IMR-90 (cell line): Measurements from ENCODE around the gene VPS13C. TPM values are rescaled to one million over a fixed set of nuclear protein-coding genes. Genes with fewer than 3 reads are reported as not detected.

Source experiments
- ATAC-seq: fragments of 200-7000 bp; cut with Tn5 transposase; 2 replicates; pipeline ENCODE4 v1.9.1; 2020; ENCODE audit warnings: low read depth, mild to moderate bottlenecking, moderate library complexity
- BruUV-seq: library from RNA; stranded (reverse); fragments of 400-500 nt; replicated peaks from 2 replicates; lab custom pipeline; 2021; lab: Mats Ljungman, UMichigan
- CTCF ChIA-PET: fragments of 300-600 bp; formaldehyde crosslinking; extraction: SDS; loops from one replicate; lab custom pipeline; 2021; ENCODE audit warnings: antibody characterized with exemption; lab: Yijun Ruan, JAX
- POLR2A ChIA-PET: fragments of 300-600 bp; sonication (Branson Sonifier 250); formaldehyde crosslinking; loops from one replicate; lab custom pipeline; 2022; ENCODE audit warnings: antibody characterized with exemption; ENCODE audit not compliant: unreplicated experiment; lab: Charles Lee
- DNase-seq: peaks from one replicate; pipeline ENCODE4 v3.0.0; 2013
- H2AFZ ChIP-seq: replicated peaks from 2 replicates; pipeline ENCODE3; 2013; ENCODE audit warnings: low read length, mild to moderate bottlenecking; ENCODE audit not compliant: poor library complexity
- H2AK5ac ChIP-seq: 2 replicates; pipeline ENCODE4 v1.6.1; 2013; ENCODE audit warnings: low read depth, low read length, inconsistent platforms
- H2AK9ac ChIP-seq: replicated peaks from 2 replicates; pipeline ENCODE3; 2013; ENCODE audit warnings: mild to moderate bottlenecking, low read depth, low read length, moderate library complexity; ENCODE audit not compliant: poor library complexity
- H2BK120ac ChIP-seq: 2 replicates; pipeline ENCODE4 v1.6.1; 2013; ENCODE audit warnings: low read depth, low read length, inconsistent platforms
- H2BK15ac ChIP-seq: 3 replicates; pipeline ENCODE4 v1.6.1; 2013; ENCODE audit warnings: low read depth, low read length, inconsistent platforms
- H2BK20ac ChIP-seq: 2 replicates; pipeline ENCODE4 v1.6.1; 2013; ENCODE audit warnings: low read depth, mild to moderate bottlenecking, inconsistent platforms, low read length, moderate library complexity
- H2BK5ac ChIP-seq: 2 replicates; pipeline ENCODE4 v1.6.1; 2013; ENCODE audit warnings: mild to moderate bottlenecking, low read depth, low read length, inconsistent platforms; ENCODE audit not compliant: poor library complexity, severe bottlenecking
- H3K14ac ChIP-seq: replicated peaks from 2 replicates; pipeline ENCODE4 v1.6.1; 2013; ENCODE audit warnings: low read depth, low read length, inconsistent platforms
- H3K18ac ChIP-seq: 2 replicates; pipeline ENCODE4 v1.6.1; 2013; ENCODE audit warnings: low read depth, low read length, control low read depth
- H3K23ac ChIP-seq: 2 replicates; pipeline ENCODE4 v1.6.1; 2013; ENCODE audit warnings: low read depth, low read length, inconsistent platforms
- H3K27ac ChIP-seq: 2 replicates; pipeline ENCODE4 v1.5.1; 2013; ENCODE audit warnings: mild to moderate bottlenecking, control low read depth, low read length; ENCODE audit not compliant: insufficient read depth
- H3K27me3 ChIP-seq: 2 replicates; pipeline ENCODE4 v1.6.1; 2013; ENCODE audit warnings: low read length; ENCODE audit not compliant: control insufficient read depth, insufficient read depth
- H3K36me3 ChIP-seq: 2 replicates; pipeline ENCODE4 v1.6.1; 2013; ENCODE audit warnings: low read length, mixed read lengths; ENCODE audit not compliant: control insufficient read depth, insufficient read depth
- H3K4ac ChIP-seq: 2 replicates; pipeline ENCODE4 v1.6.1; 2013; ENCODE audit warnings: low read depth, low read length, inconsistent platforms
- H3K4me1 ChIP-seq: 2 replicates; pipeline ENCODE4 v1.6.1; 2013; ENCODE audit warnings: low read length, mixed read lengths; ENCODE audit not compliant: control insufficient read depth, insufficient read depth
- H3K4me2 ChIP-seq: 2 replicates; pipeline ENCODE4 v1.6.1; 2013; ENCODE audit warnings: low read depth, mild to moderate bottlenecking, control low read depth, low read length, moderate library complexity
- H3K4me3 ChIP-seq: 2 replicates; pipeline ENCODE4 v1.5.1; 2013; ENCODE audit warnings: low read depth, mild to moderate bottlenecking, control low read depth, low read length, moderate library complexity; ENCODE audit not compliant: insufficient read depth
- H3K56ac ChIP-seq: 2 replicates; pipeline ENCODE4 v1.6.1; 2013; ENCODE audit warnings: low read length, inconsistent platforms; ENCODE audit not compliant: insufficient read depth; ENCODE audit errors: extremely low read depth
- H3K79me1 ChIP-seq, 2 experiments: 2 replicates each; pipeline ENCODE4 v1.6.1; 2013; ENCODE audit warnings: low read length in 2 of 2, inconsistent platforms in 1 of 2, low read depth in 1 of 2
- H3K9ac ChIP-seq: 2 replicates; pipeline ENCODE4 v1.6.1; 2013; ENCODE audit warnings: low read depth, low read length, control low read depth
- H3K9me1 ChIP-seq: 2 replicates; pipeline ENCODE4 v1.6.1; 2013; ENCODE audit warnings: low read length, inconsistent platforms; ENCODE audit not compliant: insufficient read depth
- H3K9me3 ChIP-seq: 2 replicates; pipeline ENCODE4 v1.6.1; 2013; ENCODE audit warnings: low read length; ENCODE audit not compliant: control insufficient read depth, insufficient read depth
- H4K20me1 ChIP-seq: 2 replicates; pipeline ENCODE4 v1.6.1; 2013; ENCODE audit warnings: low read length, inconsistent platforms; ENCODE audit not compliant: insufficient read depth
- H4K5ac ChIP-seq: 2 replicates; pipeline ENCODE4 v1.6.1; 2013; ENCODE audit warnings: mild to moderate bottlenecking, low read depth, low read length, control low read depth
- H4K8ac ChIP-seq, 2 experiments: 2 replicates each; pipeline ENCODE4 v1.6.1; 2013; ENCODE audit warnings: low read depth in 2 of 2, low read length in 2 of 2, control low read depth in 1 of 2, inconsistent platforms in 1 of 2
- H4K91ac ChIP-seq: 2 replicates; pipeline ENCODE4 v1.6.1; 2013; ENCODE audit warnings: low read depth, low read length, inconsistent platforms; ENCODE audit not compliant: insufficient read depth
- NFE2L2 ChIP-seq: fragments of 150-350 bp; IDR thresholded peaks from 2 replicates; pipeline ENCODE4 v1.6.1; 2016; ENCODE audit warnings: low read depth, mild to moderate bottlenecking, low read length
- WGBS, 2 experiments: methylation state at CpG; one replicate each; pipeline versions ENCODE4 v1.1.5 to v1.1.7; 2013; ENCODE audit warnings: missing lambda C conversion rate in 2 of 2; ENCODE audit not compliant: insufficient read length in 1 of 2; ENCODE audit errors: extremely low coverage in 2 of 2; 5-methylcytosine and 5-hydroxymethylcytosine counted together
- dilution Hi-C: fragments of 300-500 bp; cut with HindIII; formaldehyde crosslinking; loops from one replicate; pipeline ENCODE4 v1.14.3; 2018; ENCODE audit warnings: low sequenced_read_pairs; ENCODE audit not compliant: unreplicated experiment
- in situ Hi-C: fragments of 300-500 bp; cut with MboI; formaldehyde crosslinking; loops from 3 replicates; pipeline ENCODE4 v1.14.3; 2019; ENCODE audit warnings: low sequenced_read_pairs, inconsistent platforms, mixed read lengths
- intact Hi-C: fragments of 100-400 bp; cut with micrococcal nuclease; formaldehyde crosslinking; loops from 2 replicates; pipeline ENCODE4 v1.10.0; 2022
- polyA plus RNA-seq, 3 experiments: library from polyadenylated mRNA; depleted of rRNA; stranded (reverse); fragments of >200 nt; gene quantifications; 2 replicates each; pipeline ENCODE4 v1.2.3, GENCODE V29; 2012; ENCODE audit warnings: low replicate concordance in 1 of 3
- total RNA-seq: library from RNA; depleted of rRNA; stranded (reverse); fragments of >200 nt; gene quantifications from 2 replicates; pipeline ENCODE4 v1.2.3, GENCODE V29; 2012

Gene VPS13C
- total and polyA plus RNA-seq, 2 of the 4 experiments (the other 2 are of a cell fraction): 8.1 to 32.8 TPM

DNA sequence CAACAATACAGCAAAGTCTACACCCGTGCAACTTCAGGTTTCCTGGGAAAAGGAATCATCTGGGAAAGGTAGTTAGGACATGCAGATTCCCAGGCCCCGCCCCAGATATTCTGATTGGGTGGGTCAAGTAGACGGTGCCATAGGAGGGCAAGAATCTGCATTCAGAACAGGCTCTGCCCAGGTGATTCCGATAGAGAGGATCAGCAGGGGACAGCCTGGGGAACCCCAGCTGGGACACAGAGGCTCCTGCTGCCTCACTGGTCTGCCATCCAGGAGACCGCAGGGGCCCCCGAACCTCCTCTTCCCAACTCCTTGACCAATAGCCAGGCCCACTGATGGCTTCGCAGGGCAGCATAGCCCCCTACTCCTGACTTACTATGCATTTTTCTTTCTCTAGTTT lies 243.4 kb downstream of the VPS13C start:
- no peaks in the 10 kb centered on the region for H3K36me3 ChIP-seq
- H2AK9ac ChIP-seq: no peak overlapping the region
- no peak overlapping the region for H3K4me2 ChIP-seq
- no peak overlapping the region for H2AK5ac ChIP-seq
- CTCF ChIA-PET: interaction anchor here (2.5 kb wide), 1 partner anchor 17 kb away, joined by 8 read pairs; no protein-coding TSS in a partner anchor
- no peak overlapping the region for H2BK5ac ChIP-seq
- no peaks in the 10 kb centered on the region for H3K9me3 ChIP-seq
- H4K5ac ChIP-seq: no peak overlapping the region
- DNase-seq (no peak), ATAC-seq (no peak)
- no TSS peak for BruUV-seq
- H2AFZ ChIP-seq: no peak overlapping the region
- intact Hi-C loops: no loop called here
- dilution Hi-C loops: no loop called here
- TF ChIP-seq NFE2L2: no peak
- H3K27me3 ChIP-seq: peaks cover 4% of the 10 kb centered on the region
- H3K4me1 ChIP-seq: no peaks in the 10 kb centered on the region
- H3K4me3 ChIP-seq: no peak overlapping the region
- 80% methylated on average over 1 of the region's 7 CpGs; no CpG with 5 or more reads in 1 of the 2 experiments for WGBS, 2 experiments
- no peaks in the 10 kb centered on the region for H4K20me1 ChIP-seq
- no peak overlapping the region for H3K18ac ChIP-seq
- H3K9ac ChIP-seq: no peak overlapping the region
- no peak overlapping the region for H3K4ac ChIP-seq
- H2BK15ac ChIP-seq: no peak overlapping the region
- no peaks in the 10 kb centered on the region for H3K9me1 ChIP-seq
- no peak overlapping the region for H2BK20ac ChIP-seq
- no peak overlapping the region for H3K23ac ChIP-seq
- H3K79me1 ChIP-seq: no peaks in the 10 kb centered on the region
- no peak overlapping the region for H3K27ac ChIP-seq
- no peak overlapping the region for H3K14ac ChIP-seq
- H4K91ac ChIP-seq: no peak overlapping the region
- in situ Hi-C loops: no loop called here
- H3K56ac ChIP-seq: no peak overlapping the region
- no peak overlapping the region for H2BK120ac ChIP-seq
- POLR2A ChIA-PET: no interaction called here
- no peak overlapping the region for H4K8ac ChIP-seq
